CD4-positive, alpha-beta T cell (primary cell): ENCODE results near the gene PRLHR. TPM values are rescaled to one million over a fixed set of nuclear protein-coding genes. Genes with fewer than 3 reads are reported as not detected.

Experiments used
- ATAC-seq: fragments of 200-7000 bp; cut with Tn5 transposase; one replicate; pipeline ENCODE4 v1.10.0; 2022; ENCODE audit warnings: mild to moderate bottlenecking; ENCODE audit not compliant: poor library complexity
- CTCF ChIA-PET: fragments of 350-600 bp; sonication (Branson Sonifier 250); formaldehyde crosslinking; loops from one replicate; lab custom pipeline; 2021; ENCODE audit warnings: antibody characterized with exemption, inconsistent platforms; lab: Charles Lee
- POLR2A ChIA-PET: fragments of 350-600 bp; sonication (Branson Sonifier 250); formaldehyde crosslinking; loops from one replicate; lab custom pipeline; 2021; ENCODE audit warnings: antibody characterized with exemption, inconsistent platforms; lab: Charles Lee
- DNase-seq, 14 experiments: peaks; one replicate each; pipeline ENCODE4 v3.0.0-alpha.2; 2013 to 2020; ENCODE audit warnings: mixed read lengths in 2 of 14
- H3K27ac ChIP-seq, 2 donors: one replicate each; pipeline versions ENCODE4 v1.5.1 to v1.7.0; 2013; ENCODE audit warnings: low read length in 2 of 2, low read depth in 1 of 2, mild to moderate bottlenecking in 1 of 2
- H3K27me3 ChIP-seq, 2 experiments: 1 replicate in 1 of 2; 2 replicates in 1 of 2; pipeline versions ENCODE4 v1.6.1 to v1.7.0; 2013; ENCODE audit warnings: low read length in 2 of 2, control low read depth in 1 of 2, mild to moderate bottlenecking in 1 of 2, moderate library complexity in 1 of 2; ENCODE audit not compliant: insufficient read depth in 2 of 2, control insufficient read depth in 1 of 2
- H3K36me3 ChIP-seq: one replicate; pipeline ENCODE4 v1.6.1; 2013; ENCODE audit warnings: low read length, control low read depth; ENCODE audit not compliant: insufficient read depth
- H3K4me1 ChIP-seq: one replicate; pipeline ENCODE4 v1.6.1; 2013; ENCODE audit warnings: low read length, control low read depth; ENCODE audit not compliant: insufficient read depth
- H3K4me3 ChIP-seq: one replicate; pipeline ENCODE4 v1.5.1; 2013; ENCODE audit warnings: mild to moderate bottlenecking, low read length, moderate library complexity
- H3K9me3 ChIP-seq, 2 experiments: 1 replicate in 1 of 2; 2 replicates in 1 of 2; pipeline versions ENCODE4 v1.6.1 to v1.7.0; 2013; ENCODE audit warnings: low read length in 2 of 2, mild to moderate bottlenecking in 2 of 2, control low read depth in 1 of 2, moderate library complexity in 1 of 2; ENCODE audit not compliant: control insufficient read depth in 1 of 2, insufficient read depth in 1 of 2
- H3K27ac Mint-ChIP-seq: one replicate; pipeline ENCODE4 v1.8.0; 2020; ENCODE audit warnings: mixed read lengths
- H3K27me3 Mint-ChIP-seq: one replicate; pipeline ENCODE4 v1.8.0; 2021; ENCODE audit warnings: mixed read lengths
- H3K36me3 Mint-ChIP-seq: one replicate; pipeline ENCODE4 v1.8.0; 2021; ENCODE audit warnings: low read depth, mixed read lengths
- H3K4me1 Mint-ChIP-seq: one replicate; pipeline ENCODE4 v1.8.0; 2021; ENCODE audit warnings: low read depth, mixed read lengths
- H3K4me3 Mint-ChIP-seq: one replicate; pipeline ENCODE4 v1.8.0; 2020; ENCODE audit warnings: mild to moderate bottlenecking, mixed read lengths
- H3K9me3 Mint-ChIP-seq: one replicate; pipeline ENCODE4 v1.8.0; 2020; ENCODE audit warnings: mixed read lengths
- CTCF ChIP-seq: fragments of 200-600 bp; IDR thresholded peaks from one replicate; pipeline ENCODE4 v1.8.0; 2022; ENCODE audit warnings: antibody characterized with exemption, mild to moderate bottlenecking
- intact Hi-C, 2 experiments: fragments of 100-400 bp; cut with DNase I in 1 of 2; cut with micrococcal nuclease in 1 of 2; formaldehyde crosslinking; loops; one replicate each; pipeline versions ENCODE4 v1.15.1 to v1.9.0; 2023 to 2025; cut with DNase I, micrococcal nuclease
- total RNA-seq, 174 experiments: library from RNA in 2 of 174; stranded (reverse) in 2 of 174; gene quantifications; one replicate each; pipeline ENCODE4 v1.2.3 and lab custom pipeline; 2021 to 2026

PRLHR gene
- total RNA-seq, 2 experiments from 2014 or later = not detected

GRCh38 chr10:118567701-118568248 lies 27.7 kb downstream of the PRLHR start:
- Histone ChIP-seq H3K36me3 (no peaks in the 10 kb centered on the region), H3K27me3 (no peaks in the 10 kb centered on the region), H3K27ac (no peak overlapping the region), H3K9me3 (no peaks in the 10 kb centered on the region), H3K4me3 (no peak overlapping the region), H3K4me1 (peaks cover 12% of the 10 kb centered on the region)
- no peak for TF ChIP-seq CTCF
- ChIA-PET CTCF (interaction anchor here (0.6 to 2.6 kb wide), 15 partner anchors 9 to 999 kb away, joined by 3 to 14 read pairs (median 4); no protein-coding TSS in a partner anchor), POLR2A (interaction anchor here (0.9 to 1.7 kb wide), 5 partner anchors 90 to 233 kb away, joined by 4 to 7 read pairs (median 6); partner anchors contain the start of gene CACUL1)
- DNase-seq (no peak), ATAC-seq (no peak)
- H3K4me3 Mint-ChIP-seq = no peak overlapping the region
- H3K27me3 Mint-ChIP-seq = no peaks in the 10 kb centered on the region
- H3K9me3 Mint-ChIP-seq = no peaks in the 10 kb centered on the region
- no peak overlapping the region for H3K27ac Mint-ChIP-seq
- peaks cover 13% of the 10 kb centered on the region for H3K4me1 Mint-ChIP-seq
- intact Hi-C loops = loop anchor here (1.0 to 5.0 kb wide), 6 partner anchors 154 to 465 kb away; no protein-coding TSS in a partner anchor
- no peaks in the 10 kb centered on the region for H3K36me3 Mint-ChIP-seq

DNA sequence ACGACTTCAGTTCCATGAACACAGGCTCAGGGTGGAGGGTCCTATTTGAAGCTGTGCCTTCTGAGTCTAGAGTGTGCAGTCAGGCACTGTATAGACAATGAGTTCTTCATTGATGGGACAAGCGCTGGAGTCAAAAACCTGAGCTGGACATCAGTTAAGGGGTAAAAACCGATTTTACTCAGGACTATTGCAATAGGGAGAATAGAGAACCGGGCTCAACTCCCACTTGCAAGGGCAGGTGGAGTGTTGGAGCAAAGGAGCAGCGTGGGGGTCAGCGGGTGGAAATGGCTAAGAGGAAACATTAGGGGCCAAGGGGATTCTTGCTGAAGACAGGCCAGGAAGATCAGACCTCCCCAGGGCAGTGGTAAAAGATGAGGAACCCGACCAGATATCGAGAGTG lies 28.5 kb downstream of the PRLHR start:
- H3K4me3 ChIP-seq = no peak overlapping the region
- H3K4me1 ChIP-seq = peaks cover 12% of the 10 kb centered on the region
- H3K36me3 ChIP-seq = no peaks in the 10 kb centered on the region
- peak overlapping the region; percentile 3 for H3K4me3 Mint-ChIP-seq
- no peaks in the 10 kb centered on the region for H3K9me3 Mint-ChIP-seq
- no peaks in the 10 kb centered on the region for H3K27me3 ChIP-seq
- H3K9me3 ChIP-seq = no peaks in the 10 kb centered on the region
- ATAC-seq (no peak), DNase-seq (no peak)
- ChIA-PET CTCF (interaction anchor here (1.0 to 2.6 kb wide), 2 partner anchors 10 to 154 kb away, joined by 3 to 13 read pairs; no protein-coding TSS in a partner anchor), POLR2A (no interaction called here)
- peaks cover 6% of the 10 kb centered on the region for H3K27me3 Mint-ChIP-seq
- no peak overlapping the region for H3K27ac ChIP-seq
- intact Hi-C loops = loop anchor here in 1 of 2 experiments (5.0 kb wide), 1 partner anchor 465 kb away; no protein-coding TSS in a partner anchor
- TF ChIP-seq CTCF = no peak
- no peaks in the 10 kb centered on the region for H3K36me3 Mint-ChIP-seq
- H3K27ac Mint-ChIP-seq = no peak overlapping the region
- H3K4me1 Mint-ChIP-seq = peaks cover 13% of the 10 kb centered on the region

DNA sequence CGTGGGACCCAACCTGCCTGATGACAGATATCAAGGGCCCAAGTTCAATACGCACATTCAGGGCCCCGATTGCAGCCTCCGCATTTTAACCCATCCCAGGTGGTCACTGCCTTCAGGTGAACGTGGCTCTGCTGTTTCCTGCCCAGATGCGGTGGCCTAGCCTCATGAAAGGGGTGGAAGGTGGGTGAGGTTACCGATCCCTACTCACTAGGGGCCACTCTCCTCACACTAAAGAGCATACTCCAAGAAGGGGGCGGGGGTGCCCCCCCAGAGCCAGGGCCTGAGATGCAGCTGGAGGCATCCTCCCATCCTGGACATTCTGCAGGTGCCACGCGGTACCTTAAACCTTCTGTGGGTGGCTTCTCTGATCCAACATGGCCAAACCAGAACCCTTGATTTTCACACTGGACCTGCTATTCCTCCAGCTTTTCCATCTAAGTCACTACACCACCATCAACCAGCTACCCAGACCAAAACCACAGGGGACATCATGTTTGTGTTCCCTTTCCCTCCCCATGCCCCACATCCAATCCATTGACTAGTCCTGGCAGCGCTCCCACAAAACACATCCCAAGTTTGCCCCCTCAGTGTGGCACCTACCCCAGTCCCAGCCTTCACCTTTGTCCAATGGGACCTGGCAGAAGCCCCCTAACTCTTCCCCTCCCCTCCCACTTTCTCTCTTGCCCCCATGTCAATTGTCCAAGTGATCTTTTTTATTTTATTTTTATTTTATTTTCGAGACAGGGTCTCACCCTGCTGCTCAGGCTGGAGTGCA lies 30.0 kb downstream of the PRLHR start:
- intact Hi-C loops = loop anchor here in 1 of 2 experiments (5.0 kb wide), 1 partner anchor 467 kb away; no protein-coding TSS in a partner anchor

More for the DNA sequence above, 30.0 kb downstream of the PRLHR start:
- Mint-ChIP-seq H3K27ac (no peak overlapping the region), H3K36me3 (no peaks in the 10 kb centered on the region), H3K27me3 (peaks cover 12% of the 10 kb centered on the region), H3K4me3 (no peak overlapping the region), H3K9me3 (no peaks in the 10 kb centered on the region), H3K4me1 (peaks cover 13% of the 10 kb centered on the region)
- Histone ChIP-seq H3K27ac (no peak overlapping the region), H3K4me1 (peaks cover 12% of the 10 kb centered on the region), H3K36me3 (no peaks in the 10 kb centered on the region), H3K4me3 (no peak overlapping the region), H3K9me3 (no peaks in the 10 kb centered on the region), H3K27me3 (peaks cover 0 to 4% of the 10 kb centered on the region in 2 experiments)
- ATAC-seq = no peak
- ChIA-PET POLR2A (no interaction called here), CTCF (interaction anchor here (1.7 kb wide), 1 partner anchor 156 kb away, joined by 3 read pairs; no protein-coding TSS in a partner anchor)
- no peak for DNase-seq
- no peak for TF ChIP-seq CTCF
